Uterus (tissue), 2 donors: ENCODE data around the gene NUP188.

Source experiments
- CTCF ChIP-seq, 4 experiments: fragments of 200-600 bp in 2 of 4; fragments of 450-650 bp in 2 of 4; sonication (generic) in 2 of 4; IDR thresholded peaks; one replicate each; pipeline ENCODE4 v1.5.1; 2016 to 2019; ENCODE audit warnings: antibody characterized with exemption in 4 of 4, mild to moderate bottlenecking in 2 of 4, moderate library complexity in 1 of 4
- POLR2A ChIP-seq, 2 donors: fragments of 450-650 bp; IDR thresholded peaks; one replicate each; pipeline ENCODE4 v1.6.1; 2016; ENCODE audit warnings: antibody characterized with exemption in 2 of 2, mild to moderate bottlenecking in 1 of 2, moderate library complexity in 1 of 2

DNA sequence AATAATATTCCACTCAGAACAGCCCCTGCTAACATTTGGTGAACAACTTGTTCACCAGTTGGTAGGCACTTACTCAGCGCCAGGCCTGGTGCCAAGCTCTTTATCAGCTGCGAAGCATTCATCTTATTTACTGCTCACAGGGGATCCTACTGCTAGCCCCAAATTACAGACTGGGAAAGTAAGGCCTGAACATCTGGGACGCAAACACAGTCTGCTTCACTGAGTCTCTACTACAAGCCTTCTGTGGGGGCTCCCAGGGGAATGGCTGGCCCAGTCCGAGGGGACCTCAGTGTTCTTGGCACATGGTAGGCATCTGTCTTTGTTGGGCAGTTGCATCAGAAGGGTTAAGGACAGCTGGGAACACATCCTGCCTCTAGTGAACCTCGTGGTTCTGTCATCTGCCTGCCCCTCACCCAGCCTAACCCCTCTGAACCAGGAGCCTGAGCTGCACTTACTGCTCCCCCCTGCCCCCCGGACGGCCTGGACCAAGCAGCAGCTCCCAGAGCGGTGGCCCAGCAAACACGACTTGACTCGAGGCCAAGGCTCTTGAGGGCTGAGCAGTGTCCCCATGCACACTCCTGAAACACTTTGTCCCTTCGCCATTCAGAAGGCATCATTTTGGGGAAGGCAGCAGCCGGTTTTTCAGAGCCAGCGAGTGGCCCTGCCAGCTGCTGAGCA is 27.0 kb upstream of the NUP188 start, which contains the start of gene PHYHD1:
- TF ChIP-seq CTCF (IDR thresholded peaks at IDR 0.05) (no peak), POLR2A (IDR thresholded peaks at IDR 0.05) (no peak)
